Fibroblast of lung (primary cell): Measurements from ENCODE around the gene RAP1B. TPM values are rescaled to one million over a fixed set of nuclear protein-coding genes. Genes with fewer than 3 reads are reported as not detected.

Source experiments
- DNase-seq, 2 donors: peaks; one replicate each; pipeline versions ENCODE4 v3.0.0 to v3.0.0-alpha.2; 2010; ENCODE audit warnings: low read depth in 2 of 2
- H2AFZ ChIP-seq: 2 replicates; pipeline ENCODE4 v1.5.1; 2012; ENCODE audit warnings: low read length, control low read depth, inconsistent platforms
- H3K27ac ChIP-seq: 2 replicates; pipeline ENCODE4 v1.5.1; 2011; ENCODE audit warnings: low read length, control low read depth; ENCODE audit not compliant: insufficient read depth
- H3K27me3 ChIP-seq: 2 replicates; pipeline ENCODE4 v1.5.1; 2011; ENCODE audit warnings: mild to moderate bottlenecking, low read length; ENCODE audit not compliant: control insufficient read depth, insufficient read depth
- H3K36me3 ChIP-seq: 2 replicates; pipeline ENCODE4 v1.5.1; 2011; ENCODE audit warnings: low read length; ENCODE audit not compliant: control insufficient read depth, insufficient read depth
- H3K4me1 ChIP-seq: 2 replicates; pipeline ENCODE4 v1.5.1; 2011; ENCODE audit warnings: low read length; ENCODE audit not compliant: control insufficient read depth, insufficient read depth; ENCODE audit errors: extremely low read depth
- H3K4me2 ChIP-seq: 2 replicates; pipeline ENCODE4 v1.5.1; 2011; ENCODE audit warnings: low read length, control low read depth; ENCODE audit not compliant: insufficient read depth; ENCODE audit errors: extremely low read depth
- H3K4me3 ChIP-seq, 4 experiments: fragments of 200-600 bp in 1 of 4; sonication (generic) in 1 of 4; replicated peaks in 1 of 4; 2 replicates each; pipeline ENCODE4 v1.5.1; 2011 to 2016; ENCODE audit warnings: low read length in 4 of 4, low read depth in 3 of 4, mild to moderate bottlenecking in 3 of 4, control low read depth in 2 of 4, inconsistent platforms in 1 of 4, mixed read lengths in 1 of 4; ENCODE audit not compliant: insufficient read depth in 1 of 4; ENCODE audit errors: control extremely low read depth in 1 of 4
- H3K79me2 ChIP-seq: 2 replicates; pipeline ENCODE4 v1.5.1; 2012; ENCODE audit warnings: mild to moderate bottlenecking, low read length, inconsistent platforms; ENCODE audit not compliant: control insufficient read depth, insufficient read depth
- H3K9ac ChIP-seq: 2 replicates; pipeline ENCODE4 v1.5.1; 2011; ENCODE audit warnings: mild to moderate bottlenecking, low read length, control low read depth; ENCODE audit not compliant: insufficient read depth
- H3K9me3 ChIP-seq: 2 replicates; pipeline ENCODE4 v1.5.1; 2012; ENCODE audit warnings: low read depth, low read length; ENCODE audit not compliant: control insufficient read depth, insufficient read depth
- H4K20me1 ChIP-seq: 2 replicates; pipeline ENCODE4 v1.5.1; 2011; ENCODE audit warnings: low read length; ENCODE audit not compliant: control insufficient read depth, insufficient read depth; ENCODE audit errors: extremely low read depth
- EZH2 ChIP-seq: IDR thresholded peaks from 2 replicates; pipeline ENCODE4 v1.5.1; 2012; ENCODE audit warnings: low read length, control low read depth, mild to moderate bottlenecking; ENCODE audit errors: missing control alignments
- polyA plus RNA-seq, 2 donors: library from polyadenylated mRNA; depleted of rRNA in 1 of 2; stranded (reverse) in 1 of 2; unstranded in 1 of 2; fragments of >200 nt; gene quantifications; 2 replicates each; pipeline ENCODE4 v1.2.1, GENCODE V29; 2011 to 2012; ENCODE audit warnings: missing spikeins in 1 of 2
- total RNA-seq: library from RNA; depleted of rRNA; stranded (reverse); fragments of >200 nt; gene quantifications from 2 replicates; pipeline ENCODE4 v1.2.1, GENCODE V29; 2014
- TF ChIP-seq, protein P1 (sequence below), 2 donors: IDR thresholded peaks in 1 of 2; conservative IDR thresholded peaks in 1 of 2; 1 replicate in 1 of 2; 2 replicates in 1 of 2; pipeline ENCODE4 v1.5.1; 2011 to 2012; ENCODE audit warnings: low read length in 2 of 2, control low read depth in 1 of 2, inconsistent platforms in 1 of 2, low read depth in 1 of 2, mild to moderate bottlenecking in 1 of 2

The RAP1B gene
- total and polyA plus RNA-seq, 2 donors (not counting 1 experiment from before 2014, with no cell fraction given) = 194 to 383 TPM

DNA sequence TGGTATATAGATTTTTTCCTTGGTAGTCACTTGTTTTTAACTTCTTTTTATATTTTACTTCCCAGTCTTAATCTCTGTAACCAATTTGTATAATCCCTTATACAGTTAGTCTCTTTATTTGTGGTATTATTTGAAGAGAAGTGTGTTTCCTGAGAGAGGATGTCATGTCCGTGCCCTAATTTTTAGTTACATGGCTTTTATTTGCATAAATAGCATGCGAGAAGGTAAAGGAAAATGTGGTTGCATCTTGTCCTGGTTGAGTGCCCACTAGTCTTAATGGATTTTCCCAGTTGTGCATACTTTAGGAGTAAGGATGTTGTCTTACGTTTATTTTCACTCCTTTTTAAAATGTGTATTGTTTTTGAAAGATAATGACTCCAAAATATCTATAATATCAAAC is 27.5 kb downstream of the RAP1B start:
- Histone ChIP-seq H3K9ac (no peak overlapping the region), H3K79me2 (peaks cover 96% of the 10 kb centered on the region), H3K27me3 (no peaks in the 10 kb centered on the region), H3K4me3 (no peak overlapping the region), H3K27ac (no peak overlapping the region), H3K4me2 (no peak overlapping the region), H3K36me3 (no peaks in the 10 kb centered on the region), H2AFZ (no peak overlapping the region), H4K20me1 (no peaks in the 10 kb centered on the region), H3K4me1 (no peaks in the 10 kb centered on the region), H3K9me3 (no peaks in the 10 kb centered on the region)
- TF ChIP-seq EZH2 = no peak
- TF ChIP-seq, protein P1, sequence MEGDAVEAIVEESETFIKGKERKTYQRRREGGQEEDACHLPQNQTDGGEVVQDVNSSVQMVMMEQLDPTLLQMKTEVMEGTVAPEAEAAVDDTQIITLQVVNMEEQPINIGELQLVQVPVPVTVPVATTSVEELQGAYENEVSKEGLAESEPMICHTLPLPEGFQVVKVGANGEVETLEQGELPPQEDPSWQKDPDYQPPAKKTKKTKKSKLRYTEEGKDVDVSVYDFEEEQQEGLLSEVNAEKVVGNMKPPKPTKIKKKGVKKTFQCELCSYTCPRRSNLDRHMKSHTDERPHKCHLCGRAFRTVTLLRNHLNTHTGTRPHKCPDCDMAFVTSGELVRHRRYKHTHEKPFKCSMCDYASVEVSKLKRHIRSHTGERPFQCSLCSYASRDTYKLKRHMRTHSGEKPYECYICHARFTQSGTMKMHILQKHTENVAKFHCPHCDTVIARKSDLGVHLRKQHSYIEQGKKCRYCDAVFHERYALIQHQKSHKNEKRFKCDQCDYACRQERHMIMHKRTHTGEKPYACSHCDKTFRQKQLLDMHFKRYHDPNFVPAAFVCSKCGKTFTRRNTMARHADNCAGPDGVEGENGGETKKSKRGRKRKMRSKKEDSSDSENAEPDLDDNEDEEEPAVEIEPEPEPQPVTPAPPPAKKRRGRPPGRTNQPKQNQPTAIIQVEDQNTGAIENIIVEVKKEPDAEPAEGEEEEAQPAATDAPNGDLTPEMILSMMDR (conservative IDR thresholded peaks at IDR 0.05 in 1 of 2, IDR thresholded peaks at IDR 0.05 in 1 of 2; ENCODE audit: low read depth in 1 of 2, low read length in 2 of 2) = no peak
- DNase-seq = no peak

DNA sequence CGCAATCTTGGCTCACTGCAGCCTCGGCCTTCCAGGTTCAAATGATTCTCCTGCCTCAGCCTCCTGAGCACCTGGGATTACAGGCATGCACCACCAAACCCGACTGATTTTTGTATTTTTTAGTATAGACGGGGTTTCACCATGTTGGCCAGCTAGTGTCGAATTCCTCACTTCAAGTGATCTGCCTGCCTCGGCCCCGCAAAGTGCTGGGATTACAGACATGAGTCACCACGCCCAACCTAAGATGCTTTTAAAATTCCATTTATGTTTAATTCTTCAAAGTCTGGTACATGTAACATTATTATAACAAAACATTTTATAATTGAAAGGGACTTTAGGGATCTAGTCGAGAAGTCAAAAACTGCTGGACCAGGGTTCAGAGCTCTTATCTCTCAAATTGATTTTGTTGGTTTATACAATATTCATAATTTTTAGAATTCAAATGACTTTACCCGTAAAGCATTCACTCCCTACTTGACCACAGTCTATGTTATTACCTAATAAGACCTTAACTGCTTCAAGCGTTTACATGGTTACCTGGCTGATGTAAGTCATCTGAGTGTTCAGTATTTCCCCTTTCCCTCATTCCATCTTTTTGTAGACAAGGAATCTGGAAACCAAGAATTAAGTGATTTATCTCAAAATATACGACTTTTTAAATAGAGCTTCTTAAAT is 28.2 kb downstream of the RAP1B start:
- peaks cover 95% of the 10 kb centered on the region for H3K79me2 ChIP-seq
- H3K4me1 ChIP-seq = no peaks in the 10 kb centered on the region
- no peak overlapping the region for H2AFZ ChIP-seq
- DNase-seq = peak in 1 of 2 donors; percentile 68
- no peaks in the 10 kb centered on the region for H3K27me3 ChIP-seq
- H4K20me1 ChIP-seq = no peaks in the 10 kb centered on the region
- no peak overlapping the region for H3K4me3 ChIP-seq
- TF ChIP-seq, protein P1 (conservative IDR thresholded peaks at IDR 0.05 in 1 of 2, IDR thresholded peaks at IDR 0.05 in 1 of 2; ENCODE audit: low read depth in 1 of 2, low read length in 2 of 2) = no peak
- no peak for TF ChIP-seq EZH2
- no peak overlapping the region for H3K9ac ChIP-seq
- no peak overlapping the region for H3K4me2 ChIP-seq
- H3K36me3 ChIP-seq = no peaks in the 10 kb centered on the region
- no peaks in the 10 kb centered on the region for H3K9me3 ChIP-seq
- H3K27ac ChIP-seq = no peak overlapping the region

DNA sequence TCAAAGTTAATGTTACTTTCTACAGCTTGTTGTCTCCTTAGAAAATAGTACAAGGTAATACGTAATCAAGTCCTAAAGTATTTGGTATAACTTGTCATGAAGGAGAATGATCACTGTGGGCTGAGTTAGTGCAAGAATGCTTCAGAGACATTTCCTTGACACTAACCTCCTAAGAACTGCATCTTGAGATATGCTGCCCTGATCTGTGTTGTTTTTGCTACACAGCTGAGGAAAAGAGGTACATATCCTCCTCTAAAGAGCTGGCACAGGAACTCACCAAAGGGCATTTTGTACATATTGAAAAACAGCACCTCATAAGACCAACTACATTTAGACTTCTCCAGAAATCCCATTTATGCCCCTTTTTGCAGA is 28.7 kb downstream of the RAP1B start:
- no peaks in the 10 kb centered on the region for H3K4me1 ChIP-seq
- H3K79me2 ChIP-seq = peaks cover 95% of the 10 kb centered on the region
- H3K27me3 ChIP-seq = no peaks in the 10 kb centered on the region
- TF ChIP-seq, protein P1 (conservative IDR thresholded peaks at IDR 0.05 in 1 of 2, IDR thresholded peaks at IDR 0.05 in 1 of 2; ENCODE audit: low read depth in 1 of 2, low read length in 2 of 2) = no peak
- no peak for TF ChIP-seq EZH2
- H3K9ac ChIP-seq = no peak overlapping the region
- H3K4me2 ChIP-seq = no peak overlapping the region
- no peak overlapping the region for H2AFZ ChIP-seq
- H3K27ac ChIP-seq = no peak overlapping the region
- no peak overlapping the region for H3K4me3 ChIP-seq
- no peak for DNase-seq
- no peaks in the 10 kb centered on the region for H3K36me3 ChIP-seq
- no peaks in the 10 kb centered on the region for H4K20me1 ChIP-seq
- H3K9me3 ChIP-seq = no peaks in the 10 kb centered on the region
